ENCODE data around the gene SAMD9.

DNA sequence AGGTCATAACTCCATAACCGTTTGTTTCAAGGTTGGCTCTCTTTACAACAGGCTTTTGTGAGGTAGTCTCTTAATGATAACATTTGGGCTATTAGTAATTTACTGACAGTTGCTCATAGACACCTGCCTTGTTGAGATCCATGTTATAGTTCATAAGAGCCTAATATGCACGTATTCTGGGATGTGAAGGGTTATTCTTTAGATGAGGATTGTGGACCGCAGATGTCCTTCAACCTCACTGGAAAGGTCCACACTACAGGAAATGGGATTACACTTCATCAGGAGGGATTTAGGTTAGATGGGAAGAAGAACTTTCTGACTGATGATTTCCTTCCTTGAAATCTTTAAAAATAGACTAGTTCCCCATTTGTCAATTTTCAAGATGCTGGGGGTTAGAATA, 62.8 kb downstream of the SAMD9 start:
- TF ChIP-seq EZH2phosphoT487 (IDR thresholded peaks at IDR 0.05; ENCODE audit: insufficient read depth, low read depth) (no peak), EZH2 (IDR thresholded peaks at IDR 0.05; ENCODE audit: insufficient read depth, poor library complexity, severe bottlenecking) (no peak)

Measured in GM23248 (cell line).